GM21367 (cell line): ENCODE results near the gene GNPAT.

ENCODE experiments used
- ATAC-seq: cut with Tn5 transposase; IDR thresholded peaks from one replicate; pipeline ENCODE4 v1.9.1; 2021; ENCODE audit not compliant: unreplicated experiment

Gene GNPAT

DNA sequence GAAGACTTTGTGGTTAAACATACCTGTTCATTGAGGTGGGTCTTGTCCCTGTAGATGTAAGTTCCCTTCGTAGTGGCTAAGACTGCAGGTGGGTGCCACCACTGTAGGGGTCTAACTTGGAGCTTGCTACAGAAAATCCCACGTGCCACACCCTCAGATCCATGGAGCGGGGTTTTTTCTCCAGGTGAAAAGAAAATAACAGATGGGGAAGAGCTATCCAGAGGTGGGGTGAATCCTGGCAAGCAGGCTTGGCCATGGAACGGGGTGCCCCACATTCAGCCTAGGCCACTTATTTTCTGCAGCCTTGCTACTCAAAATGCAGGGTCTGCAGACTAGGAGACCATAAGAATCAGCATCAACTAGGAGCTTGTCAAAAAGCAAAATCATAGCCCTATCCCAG lies 72.6 kb downstream of the GNPAT start:
- no peak for ATAC-seq

DNA sequence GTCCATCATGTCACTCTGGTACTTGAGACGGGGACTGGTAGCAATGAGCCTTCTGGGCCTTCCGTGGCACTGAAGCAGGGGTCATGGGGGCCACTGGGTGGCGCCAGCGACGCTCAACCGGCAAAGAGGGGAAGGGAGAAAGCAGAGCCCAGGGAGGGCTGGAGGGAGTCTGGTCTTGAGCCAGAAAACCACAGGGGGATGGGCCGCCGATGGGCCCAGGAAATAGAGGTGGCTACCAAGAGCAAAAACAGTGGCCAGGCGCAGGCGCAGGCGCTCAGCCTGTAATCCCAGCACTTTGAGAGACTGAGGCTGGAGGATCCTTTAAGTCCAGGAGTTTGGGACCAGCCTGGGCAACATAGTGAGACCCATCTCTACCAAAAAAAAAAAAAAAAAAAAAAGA lies 74.9 kb downstream of the GNPAT start:
- ATAC-seq, result peak; percentile 90

- ATAC-seq, result no peak
Observed at GRCh38 chr1:231317306-231318014, 76.4 kb downstream of the GNPAT start.

- no peak for ATAC-seq
Observed at GRCh38 chr1:231318015-231318355, 77.0 kb downstream of the GNPAT start.

- ATAC-seq, result no peak
Observed at GRCh38 chr1:231318568-231318967, 77.6 kb downstream of the GNPAT start.

DNA sequence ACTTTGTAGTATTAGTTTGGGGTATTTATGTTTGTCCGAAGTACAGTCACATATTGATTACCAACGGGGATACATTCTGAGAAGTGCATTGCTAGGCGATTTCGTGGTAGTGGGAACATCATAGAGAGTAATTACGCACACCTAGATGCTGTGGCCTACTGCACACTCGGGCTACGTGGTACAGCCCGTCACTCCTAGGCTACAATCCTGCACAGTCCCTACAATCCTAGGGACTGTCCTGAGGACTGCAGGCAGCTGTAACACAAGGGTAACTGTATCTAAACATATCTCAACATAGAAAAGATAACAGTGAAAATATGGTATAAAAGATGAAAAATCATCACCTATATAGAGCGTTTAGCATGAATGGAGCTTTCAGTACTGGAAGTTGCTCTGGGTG lies 78.1 kb downstream of the GNPAT start:
- ATAC-seq, result no peak

GRCh38 chr1:231322880-231323530 lies 82.0 kb downstream of the GNPAT start:
- ATAC-seq, result no peak

GRCh38 chr1:231324660-231325059 lies 83.6 kb downstream of the GNPAT start:
- no peak for ATAC-seq

DNA sequence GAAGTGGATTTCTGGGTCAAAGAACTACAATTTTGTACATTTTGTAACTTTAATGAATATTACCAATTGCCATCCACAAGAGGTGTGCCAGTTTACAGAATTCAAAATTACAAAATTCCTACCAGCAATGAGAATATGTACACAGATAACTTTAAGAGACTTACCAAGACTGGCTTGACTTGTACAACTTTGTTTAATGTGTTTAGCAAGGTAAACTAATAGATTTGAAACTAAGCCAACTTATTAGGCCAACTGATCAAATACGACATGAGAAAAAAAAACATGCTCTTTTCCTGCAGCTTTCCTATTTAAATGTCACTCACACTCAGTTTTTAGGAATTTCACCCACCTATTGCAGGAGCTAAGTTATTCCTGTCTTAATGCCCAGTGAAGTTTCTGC lies 85.2 kb downstream of the GNPAT start:
- no peak for ATAC-seq
